GM18505 (cell line): ENCODE results near the gene NPRL2.

ENCODE experiments used
- ATAC-seq: cut with Tn5 transposase; IDR thresholded peaks from one replicate; pipeline ENCODE4 v1.9.1; 2021; ENCODE audit not compliant: unreplicated experiment
- POLR2A ChIP-seq: IDR thresholded peaks from 4 replicates; pipeline ENCODE4 v1.6.1; 2011; ENCODE audit warnings: borderline replicate concordance; ENCODE audit not compliant: insufficient read depth, insufficient read length; ENCODE audit errors: extremely low read depth

NPRL2 gene

GRCh38 chr3:50381383-50381782, 30.8 kb upstream of the NPRL2 start:
- ATAC-seq: no peak
- no peak for TF ChIP-seq POLR2A

GRCh38 chr3:50380405-50381085, 30.0 kb upstream of the NPRL2 start:
- no peak for ATAC-seq

GRCh38 chr3:50378757-50379156, 28.2 kb upstream of the NPRL2 start:
- ATAC-seq: no peak

More at GRCh38 chr3:50380405-50381085, 30.0 kb upstream of the NPRL2 start:
- TF ChIP-seq POLR2A: no peak

GRCh38 chr3:50378024-50378423, 27.4 kb upstream of the NPRL2 start:
- TF ChIP-seq POLR2A: no peak

More at GRCh38 chr3:50378757-50379156, 28.2 kb upstream of the NPRL2 start:
- no peak for TF ChIP-seq POLR2A

GRCh38 chr3:50375258-50375931, 24.8 kb upstream of the NPRL2 start:
- TF ChIP-seq POLR2A: no peak
- no peak for ATAC-seq

More at GRCh38 chr3:50378024-50378423, 27.4 kb upstream of the NPRL2 start:
- no peak for ATAC-seq

- TF ChIP-seq POLR2A: no peak
- no peak for ATAC-seq
Observed at GRCh38 chr3:50374363-50375257, 24.0 kb upstream of the NPRL2 start.

- no peak for ATAC-seq
- no peak for TF ChIP-seq POLR2A
Observed at GRCh38 chr3:50373146-50374051, 22.8 kb upstream of the NPRL2 start.

- no peak for ATAC-seq
- no peak for TF ChIP-seq POLR2A
Observed at GRCh38 chr3:50372349-50372748, 21.8 kb upstream of the NPRL2 start.

- ATAC-seq: no peak
- no peak for TF ChIP-seq POLR2A
Observed at GRCh38 chr3:50371133-50371685, 20.6 kb upstream of the NPRL2 start.

GRCh38 chr3:50370594-50370993, 20.0 kb upstream of the NPRL2 start:
- TF ChIP-seq POLR2A: no peak
- ATAC-seq: no peak

GRCh38 chr3:50369012-50369670, 18.6 kb upstream of the NPRL2 start:
- TF ChIP-seq POLR2A: no peak

GRCh38 chr3:50365842-50366220, 15.3 kb upstream of the NPRL2 start:
- no peak for ATAC-seq

More at GRCh38 chr3:50369012-50369670, 18.6 kb upstream of the NPRL2 start:
- ATAC-seq: no peak

More at GRCh38 chr3:50365842-50366220, 15.3 kb upstream of the NPRL2 start:
- no peak for TF ChIP-seq POLR2A
